GM21447 (cell line): Measurements from ENCODE around the gene HS3ST4.

Experiments
- ATAC-seq: cut with Tn5 transposase; IDR thresholded peaks from one replicate; pipeline ENCODE4 v1.9.1; 2021; ENCODE audit not compliant: unreplicated experiment

HS3ST4 gene

DNA sequence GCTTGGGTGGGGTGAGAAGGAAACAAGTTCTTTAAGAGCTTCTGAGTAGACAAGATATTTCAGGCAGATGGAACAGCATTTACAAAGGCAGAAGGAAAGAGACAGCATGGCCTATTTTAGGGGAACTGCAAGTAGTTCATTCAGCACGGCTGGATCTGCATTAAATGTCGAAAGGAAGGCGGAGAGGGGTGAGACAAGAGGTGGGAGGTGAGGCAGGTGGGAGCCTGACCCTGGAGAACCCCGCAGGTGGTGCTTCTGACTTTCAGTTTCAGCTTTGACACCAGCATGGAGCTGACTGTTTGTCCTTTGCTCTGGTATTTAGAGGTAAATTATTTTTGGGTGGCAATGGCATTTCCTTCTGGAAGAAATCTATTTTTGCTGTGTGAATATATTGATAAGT lies 194.8 kb downstream of the HS3ST4 start:
- ATAC-seq: no peak

- no peak for ATAC-seq
Observed at GRCh38 chr16:25888868-25889267, 197.1 kb downstream of the HS3ST4 start.

GRCh38 chr16:25893332-25893731 lies 201.6 kb downstream of the HS3ST4 start:
- ATAC-seq: no peak

DNA sequence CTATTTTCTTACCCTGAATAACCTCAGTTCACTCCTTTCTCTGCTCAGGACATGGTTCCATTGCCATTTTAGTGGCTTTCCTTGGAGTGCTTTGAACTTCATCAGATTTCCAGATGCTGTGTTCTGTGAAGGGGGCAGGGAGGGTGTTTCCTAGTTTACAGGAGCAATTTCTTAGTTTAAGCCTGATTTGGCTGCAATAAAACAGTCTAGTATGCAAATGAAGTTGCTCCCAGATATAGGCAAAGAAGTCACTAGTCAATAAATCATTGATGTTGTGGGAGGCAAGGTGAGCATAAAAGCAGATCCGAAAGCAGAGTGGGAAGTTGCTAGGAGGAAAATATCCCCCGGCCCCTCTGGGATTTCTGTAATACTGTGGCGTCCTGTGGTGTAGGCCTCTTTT lies 202.3 kb downstream of the HS3ST4 start:
- no peak for ATAC-seq

DNA sequence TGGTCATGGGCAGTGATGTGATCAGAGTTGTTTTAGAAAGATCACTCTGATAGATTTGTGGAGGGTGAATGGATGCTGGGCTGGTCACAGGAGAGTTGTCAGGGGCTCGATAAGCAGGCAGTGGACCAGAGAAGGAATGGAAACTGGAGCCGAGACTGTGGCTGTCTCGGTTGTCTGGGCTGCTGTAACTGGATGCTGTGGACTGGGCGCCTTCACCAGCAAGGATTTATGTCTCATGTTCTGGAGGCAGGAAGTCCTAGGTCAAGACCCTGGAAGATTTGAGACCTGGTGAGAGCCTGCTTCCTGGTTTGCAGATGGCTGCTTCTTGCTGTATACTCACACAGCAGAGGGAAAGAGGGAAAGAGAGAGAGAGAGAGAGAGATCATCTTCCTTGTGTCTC lies 203.6 kb downstream of the HS3ST4 start:
- ATAC-seq: no peak

GRCh38 chr16:25896411-25896810 lies 204.7 kb downstream of the HS3ST4 start:
- ATAC-seq: no peak

DNA sequence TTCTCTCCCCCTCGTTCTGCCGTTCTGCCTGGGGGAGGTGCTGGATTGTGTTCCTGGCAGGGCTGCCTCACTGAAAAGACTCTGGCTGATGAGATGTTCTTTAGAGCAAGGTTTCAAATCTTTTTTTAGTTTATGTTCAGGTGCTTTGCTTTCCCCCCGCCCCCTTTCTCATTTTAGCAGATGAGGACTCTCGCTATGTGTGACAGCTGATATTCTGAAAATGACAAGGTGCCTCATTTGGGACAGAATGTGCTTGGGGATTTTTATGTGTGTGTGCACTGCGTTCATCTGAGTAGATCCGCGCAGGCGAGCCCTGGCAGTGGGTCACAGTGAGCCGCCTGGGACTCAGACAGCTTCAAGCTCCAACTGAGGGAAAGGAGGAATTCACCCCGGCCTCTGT lies 205.9 kb downstream of the HS3ST4 start:
- ATAC-seq: no peak

GRCh38 chr16:25905810-25906209 lies 214.1 kb downstream of the HS3ST4 start:
- ATAC-seq: no peak

DNA sequence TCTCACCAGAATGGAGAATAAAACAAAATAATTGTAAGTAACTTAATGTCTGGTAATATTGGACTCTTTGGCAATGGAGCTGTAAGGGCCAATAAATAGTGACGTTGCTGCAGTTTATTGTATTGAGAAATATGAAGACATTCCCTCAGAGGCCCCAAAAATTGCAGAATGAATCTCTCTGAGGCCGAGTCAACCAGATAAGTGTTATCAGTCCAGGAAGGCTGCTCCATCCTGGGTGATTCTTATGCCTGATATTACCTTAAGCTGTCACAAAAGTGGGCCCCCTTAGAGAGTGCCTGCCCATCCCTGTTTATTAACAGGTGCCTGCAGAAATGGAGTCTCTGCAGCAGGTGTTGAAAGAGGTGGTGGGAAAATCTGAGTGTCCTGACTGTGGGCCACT lies 219.2 kb downstream of the HS3ST4 start:
- ATAC-seq: no peak

DNA sequence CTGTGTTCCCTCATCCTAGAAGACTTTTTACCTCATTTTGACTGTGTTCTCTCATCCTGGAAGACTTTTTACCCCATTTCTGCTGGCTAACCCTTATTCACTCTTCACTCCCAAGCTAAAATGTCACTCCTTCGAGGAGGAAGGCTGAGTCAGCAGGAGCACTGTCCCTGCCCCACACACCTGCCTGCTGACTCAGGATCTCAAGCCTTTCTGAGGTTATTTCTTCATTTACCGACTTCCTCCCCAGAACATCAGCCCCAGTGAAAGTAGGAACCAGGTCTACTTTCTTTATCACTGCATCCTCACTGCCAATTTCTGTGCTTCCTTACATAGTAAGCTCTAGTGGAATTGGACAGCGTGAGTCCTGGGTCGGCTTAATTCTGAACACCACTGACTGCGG lies 220.6 kb downstream of the HS3ST4 start:
- no peak for ATAC-seq

- ATAC-seq: no peak
Observed at GRCh38 chr16:25914357-25914962, 222.7 kb downstream of the HS3ST4 start.

DNA sequence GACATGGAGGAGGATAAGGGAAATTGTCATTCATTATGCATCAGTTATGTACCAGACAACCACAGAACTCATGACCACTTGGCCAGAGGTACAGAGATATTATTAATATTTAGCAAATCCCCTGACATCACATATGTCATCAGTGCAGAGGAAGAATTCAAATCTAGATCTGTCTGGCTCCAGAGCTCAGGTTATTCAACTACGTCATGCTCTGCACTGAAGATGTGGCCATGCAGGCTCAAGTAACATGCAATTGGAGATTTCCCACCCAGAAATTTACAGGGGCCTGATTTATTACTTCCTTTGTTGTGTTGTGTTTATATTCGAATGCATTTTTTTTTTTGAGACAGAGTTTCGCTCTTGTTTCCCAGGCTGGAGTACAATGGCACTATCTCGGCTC lies 224.3 kb downstream of the HS3ST4 start:
- ATAC-seq: no peak

GRCh38 chr16:25922438-25922837 lies 230.7 kb downstream of the HS3ST4 start:
- ATAC-seq: no peak

- ATAC-seq: no peak
Observed at GRCh38 chr16:25925421-25925820, 233.7 kb downstream of the HS3ST4 start.

GRCh38 chr16:25931473-25932035 lies 239.8 kb downstream of the HS3ST4 start:
- no peak for ATAC-seq

DNA sequence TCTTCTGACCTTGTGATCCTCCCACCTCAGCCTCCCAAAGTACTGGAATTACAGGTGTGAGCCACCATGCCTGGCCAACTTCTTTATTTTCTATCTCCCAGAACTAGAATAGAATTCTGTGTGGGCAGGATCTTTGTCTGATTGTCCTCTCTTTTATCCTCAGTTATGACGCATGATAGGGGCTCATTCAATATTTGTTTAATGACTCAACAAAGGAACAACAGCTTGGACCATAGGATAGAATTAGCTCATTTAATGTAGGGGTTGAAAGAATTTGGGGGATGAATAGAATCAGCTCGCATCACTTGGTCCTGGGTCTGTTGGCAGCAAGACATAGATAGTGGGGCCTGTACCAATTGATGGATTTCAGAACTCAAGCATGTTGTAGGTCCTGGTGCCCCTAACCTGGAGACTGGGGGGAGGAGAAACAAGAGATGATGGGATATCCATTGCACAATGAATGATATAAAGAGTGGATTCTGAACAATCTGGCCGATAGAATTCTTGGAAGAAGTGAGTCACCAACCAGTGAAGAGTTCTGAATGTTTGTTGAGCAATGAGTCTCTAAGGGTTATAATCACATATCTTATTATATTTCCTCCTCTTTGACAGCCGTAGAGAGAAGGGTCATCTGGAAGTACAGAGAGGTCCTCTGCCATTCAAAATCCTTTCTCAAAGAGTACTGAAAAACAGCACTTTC lies 250.2 kb downstream of the HS3ST4 start:
- ATAC-seq: no peak

DNA sequence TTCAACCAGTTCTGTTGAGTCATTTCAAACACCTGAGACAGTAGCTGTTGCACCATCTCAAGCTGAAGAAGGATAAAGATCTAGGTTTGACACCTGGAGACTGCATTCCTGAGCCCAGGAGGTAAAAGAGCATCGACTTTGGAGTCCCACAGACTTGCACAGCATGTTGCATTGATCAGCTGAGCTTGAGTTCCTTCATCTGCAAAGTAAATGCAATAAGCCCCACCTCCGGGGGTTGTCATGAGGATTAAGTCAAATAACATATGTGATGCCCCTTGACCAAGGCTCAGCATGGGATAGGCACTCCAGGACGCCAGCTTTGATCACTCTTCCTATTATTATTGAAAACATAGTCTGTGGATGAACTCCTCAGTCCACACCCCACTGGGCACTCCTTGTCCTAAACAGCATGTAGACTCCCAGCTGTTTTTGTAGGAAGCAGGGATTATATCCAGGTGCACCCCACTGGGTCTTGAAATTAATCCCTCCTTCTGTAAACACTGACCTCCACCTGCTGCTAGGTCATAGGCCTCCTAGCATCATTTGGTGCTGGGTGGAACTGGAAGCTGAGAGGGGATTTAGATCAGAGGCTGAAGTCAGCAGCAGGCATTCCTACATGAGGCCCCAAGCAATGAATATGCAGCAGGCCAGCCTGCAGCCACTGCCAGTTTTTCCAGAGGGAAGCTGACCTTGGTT lies 259.0 kb downstream of the HS3ST4 start:
- no peak for ATAC-seq

DNA sequence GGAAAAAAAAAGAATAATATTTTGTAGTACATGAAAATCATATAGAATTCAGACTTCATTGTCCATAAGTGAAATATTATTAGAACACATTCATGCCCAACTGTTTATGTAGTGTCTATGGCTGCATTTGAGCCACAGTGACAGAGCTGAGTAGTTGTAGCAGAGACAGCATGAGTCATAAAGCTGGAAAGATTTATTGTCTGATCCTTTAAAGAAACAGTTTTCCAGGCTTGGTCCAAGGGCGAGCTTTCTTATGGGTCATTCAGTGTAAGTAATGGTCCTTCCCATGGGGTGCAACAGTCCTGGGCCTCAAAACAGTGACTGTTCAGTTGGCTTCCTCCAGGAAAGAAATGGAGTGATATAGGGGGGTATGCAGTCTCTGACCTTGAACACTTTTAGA lies 260.2 kb downstream of the HS3ST4 start:
- no peak for ATAC-seq

- ATAC-seq: no peak
Observed at GRCh38 chr16:25952983-25953382, 261.2 kb downstream of the HS3ST4 start.

DNA sequence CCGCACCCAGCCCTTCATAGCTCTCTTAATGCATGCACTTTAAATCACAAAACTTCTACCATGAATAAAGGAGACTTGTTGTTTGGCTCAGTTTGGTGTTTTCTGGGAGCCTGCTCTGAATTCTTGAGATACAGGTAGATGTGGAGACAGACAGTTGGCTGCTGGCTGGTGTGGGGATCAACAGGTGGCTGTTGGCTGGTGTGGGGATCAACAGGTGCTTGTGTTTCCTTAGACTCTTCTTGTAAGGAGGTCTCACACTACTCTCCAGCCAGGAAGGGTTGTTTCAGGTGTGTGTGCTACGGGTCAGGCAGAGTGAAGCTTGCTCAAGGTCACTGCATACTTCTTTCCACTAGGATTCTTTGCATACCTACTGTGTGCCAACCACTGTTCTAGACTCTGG lies 265.9 kb downstream of the HS3ST4 start:
- ATAC-seq: no peak

GRCh38 chr16:25959221-25959620 lies 267.5 kb downstream of the HS3ST4 start:
- ATAC-seq: no peak
